HuH-7.5 (cell line): ENCODE results near the gene NIPAL3.

Source experiments
- DNase-seq: peaks from one replicate; pipeline ENCODE4 v3.0.0; 2011; ENCODE audit warnings: low spot score

NIPAL3 gene

GRCh38 chr1:24415334-24415909 is at the start of gene NIPAL3:
Gene NIPAL3, plus strand, starts transcription at chr1:24415802. Its CDS starts 3,746 bp downstream, at chr1:24419548.
- DNase-seq = peak; percentile 82

GRCh38 chr1:24366707-24367106 is 48.9 kb upstream of the NIPAL3 start:
- DNase-seq = no peak

GRCh38 chr1:24369199-24369598 is 46.4 kb upstream of the NIPAL3 start:
- no peak for DNase-seq

GRCh38 chr1:24369801-24370200 is 45.8 kb upstream of the NIPAL3 start:
- DNase-seq = no peak

GRCh38 chr1:24373044-24373443 is 42.6 kb upstream of the NIPAL3 start:
- no peak for DNase-seq

GRCh38 chr1:24373710-24374109 is 41.9 kb upstream of the NIPAL3 start:
- DNase-seq = no peak

- no peak for DNase-seq
These were observed 40.5 kb upstream of the NIPAL3 start for GRCh38 chr1:24374891-24375786.

- no peak for DNase-seq
These were observed 35.8 kb upstream of the NIPAL3 start for GRCh38 chr1:24379733-24380315.

GRCh38 chr1:24380508-24380907 is 35.1 kb upstream of the NIPAL3 start:
- DNase-seq = no peak

GRCh38 chr1:24381256-24381655 is 34.3 kb upstream of the NIPAL3 start:
- DNase-seq = no peak

GRCh38 chr1:24382165-24382577 is 33.4 kb upstream of the NIPAL3 start:
- DNase-seq = no peak

- DNase-seq = no peak
These were observed 32.1 kb upstream of the NIPAL3 start for GRCh38 chr1:24383381-24383940.

GRCh38 chr1:24384251-24385090 is 31.1 kb upstream of the NIPAL3 start:
- DNase-seq = no peak

- DNase-seq = no peak
These were observed 30.3 kb upstream of the NIPAL3 start for GRCh38 chr1:24385160-24385940.

- no peak for DNase-seq
These were observed 29.4 kb upstream of the NIPAL3 start for GRCh38 chr1:24386241-24386640.

- DNase-seq = no peak
These were observed 28.7 kb upstream of the NIPAL3 start for GRCh38 chr1:24386931-24387330.

GRCh38 chr1:24387636-24388175 is 27.9 kb upstream of the NIPAL3 start:
- no peak for DNase-seq

- DNase-seq = no peak
These were observed 27.2 kb upstream of the NIPAL3 start for GRCh38 chr1:24388331-24388885.

- DNase-seq = no peak
These were observed 26.3 kb upstream of the NIPAL3 start for GRCh38 chr1:24389231-24389678.
